NCI-H2107 treated with DMSO at 0.1 percent for 48 hours (cell line): ENCODE data around the gene SHD.
A peak's percentile ranks its signal among the peaks of the same experiment; 100 is the strongest.
"Not testable (repeated sequence)": the region's sequence is repeated elsewhere in the genome, so short reads cannot be mapped to it uniquely, and the experiment has no call there.

Experiments used
- DNase-seq: peaks from one replicate; lab custom pipeline; 2025; ENCODE audit not compliant: unreplicated experiment; lab: John Stamatoyannopoulos, UW

The SHD gene

GRCh38 chr19:4278419-4279266 is at the start of gene SHD:
SHD (plus strand) TSS chr19:4279266; CDS start chr19:4280064, 798 bp downstream.
- no peak for DNase-seq

- not testable (repeated sequence) for DNase-seq
Measured at GRCh38 chr19:4230237-4230636, 48.8 kb upstream of the SHD start.

GRCh38 chr19:4231521-4231920 is 47.5 kb upstream of the SHD start:
- DNase-seq = not testable (repeated sequence)

GRCh38 chr19:4232139-4232538 is 46.9 kb upstream of the SHD start:
- not testable (repeated sequence) for DNase-seq

GRCh38 chr19:4232614-4233281 is 46.3 kb upstream of the SHD start:
- DNase-seq = no peak

GRCh38 chr19:4233282-4233853 is 45.7 kb upstream of the SHD start:
- peak; percentile 10 for DNase-seq

- DNase-seq = no peak
Measured at GRCh38 chr19:4234142-4234861, 44.8 kb upstream of the SHD start.

GRCh38 chr19:4234862-4235201 is 44.2 kb upstream of the SHD start:
- peak; percentile 19 for DNase-seq

GRCh38 chr19:4237510-4237909 is 41.6 kb upstream of the SHD start:
- not testable (repeated sequence) for DNase-seq

- DNase-seq = no peak
Measured at GRCh38 chr19:4238831-4239230, 40.2 kb upstream of the SHD start.

GRCh38 chr19:4241824-4242430 is 37.1 kb upstream of the SHD start:
- no peak for DNase-seq

GRCh38 chr19:4245938-4246337 is 33.1 kb upstream of the SHD start:
- not testable (repeated sequence) for DNase-seq

GRCh38 chr19:4246767-4247593 is 32.1 kb upstream of the SHD start, which contains the start of gene YJU2:
YJU2 (plus strand) TSS chr19:4247080; CDS start chr19:4247147, 67 bp downstream.
- DNase-seq = peak; percentile 97

GRCh38 chr19:4256563-4256962 is 22.5 kb upstream of the SHD start:
- no peak for DNase-seq

GRCh38 chr19:4257025-4257424 is 22.0 kb upstream of the SHD start:
- DNase-seq = no peak

- DNase-seq = no peak
Measured at GRCh38 chr19:4258181-4258580, 20.9 kb upstream of the SHD start.

GRCh38 chr19:4260613-4261191 is 18.4 kb upstream of the SHD start:
- DNase-seq = no peak

- no peak for DNase-seq
Measured at GRCh38 chr19:4264812-4265211, 14.3 kb upstream of the SHD start.

- DNase-seq = no peak
Measured at GRCh38 chr19:4266253-4267000, 12.6 kb upstream of the SHD start.
